B cell (primary cell): Measurements from ENCODE around the gene ZNF799. TPM values are rescaled to one million over a fixed set of nuclear protein-coding genes. Genes with fewer than 3 reads are reported as not detected.
"Not testable (repeated sequence)": the region's sequence is repeated elsewhere in the genome, so short reads cannot be mapped to it uniquely, and the experiment has no call there.

Experiments used
- ATAC-seq: fragments of 200-7000 bp; cut with Tn5 transposase; one replicate; pipeline ENCODE4 v1.10.0; 2021; ENCODE audit warnings: low read depth, mild to moderate bottlenecking, moderate number of reproducible peaks, moderate library complexity
- CTCF ChIA-PET: fragments of 350-600 bp; sonication (Branson Sonifier 250); formaldehyde crosslinking; loops from one replicate; lab custom pipeline; 2021; ENCODE audit warnings: antibody characterized with exemption, inconsistent platforms; lab: Charles Lee
- POLR2A ChIA-PET: fragments of 350-600 bp; sonication (Branson Sonifier 250); formaldehyde crosslinking; loops from one replicate; lab custom pipeline; 2021; ENCODE audit warnings: antibody characterized with exemption; lab: Charles Lee
- DNase-seq: peaks from one replicate; pipeline ENCODE4 v3.0.0; 2013
- H2AFZ ChIP-seq: 2 replicates; pipeline ENCODE4 v1.6.1; 2012; ENCODE audit warnings: mild to moderate bottlenecking, low read depth, low read length; ENCODE audit not compliant: insufficient read depth, poor library complexity, severe bottlenecking
- H3K27ac ChIP-seq, 2 donors: 1 replicate in 1 of 2; 2 replicates in 1 of 2; pipeline ENCODE4 v1.5.1; 2012 to 2013; ENCODE audit warnings: low read length in 2 of 2, mild to moderate bottlenecking in 2 of 2, moderate library complexity in 1 of 2
- H3K27me3 ChIP-seq, 4 experiments: fragments of 200-600 bp in 1 of 4; sonication (generic) in 1 of 4; replicated peaks in 1 of 4; 1 replicate in 2 of 4; 2 replicates in 2 of 4; pipeline versions ENCODE4 v1.6.1 to v1.7.0; 2013 to 2016; ENCODE audit warnings: low read length in 3 of 4, mild to moderate bottlenecking in 2 of 4, mixed read lengths in 1 of 4, moderate library complexity in 1 of 4; ENCODE audit not compliant: insufficient read depth in 4 of 4, control insufficient read depth in 3 of 4; ENCODE audit errors: control extremely low read depth in 1 of 4
- H3K36me3 ChIP-seq, 2 experiments: replicated peaks in 1 of 2; 1 replicate in 1 of 2; 2 replicates in 1 of 2; pipeline versions ENCODE4 v1.6.1 to v1.7.1; 2013; ENCODE audit warnings: low read length in 1 of 2; ENCODE audit not compliant: insufficient read depth in 2 of 2, control insufficient read depth in 1 of 2; ENCODE audit errors: control extremely low read depth in 1 of 2, extremely low read depth in 1 of 2
- H3K4me1 ChIP-seq, 2 donors: fragments of 200-600 bp in 1 of 2; sonication (generic) in 1 of 2; 1 replicate in 1 of 2; 2 replicates in 1 of 2; pipeline versions ENCODE4 v1.5.1 to v1.6.1; 2013 to 2017; ENCODE audit warnings: low read length in 2 of 2; ENCODE audit not compliant: control insufficient read depth in 2 of 2, insufficient read depth in 2 of 2
- H3K4me2 ChIP-seq: replicated peaks from 2 replicates; pipeline ENCODE3; 2012; ENCODE audit warnings: mild to moderate bottlenecking, low read depth, low read length; ENCODE audit not compliant: poor library complexity, severe bottlenecking
- H3K4me3 ChIP-seq, 5 experiments: fragments of 200-600 bp in 1 of 5; sonication (generic) in 1 of 5; 1 replicate in 3 of 5; 2 replicates in 2 of 5; pipeline versions ENCODE4 v1.5.1 to v1.7.0; 2011 to 2016; ENCODE audit warnings: low read length in 4 of 5, mild to moderate bottlenecking in 4 of 5, low read depth in 2 of 5, control low read depth in 1 of 5, moderate library complexity in 1 of 5; ENCODE audit not compliant: insufficient read depth in 1 of 5; ENCODE audit errors: control extremely low read depth in 1 of 5, extremely low read depth in 1 of 5
- H3K79me2 ChIP-seq: fragments of 200-600 bp; sonication (generic); one replicate; pipeline ENCODE4 v1.6.0; 2016; ENCODE audit warnings: low read length; ENCODE audit not compliant: control insufficient read depth, insufficient read depth
- H3K9ac ChIP-seq: fragments of 200-600 bp; sonication (generic); 2 replicates; pipeline ENCODE4 v1.6.1; 2017; ENCODE audit warnings: mild to moderate bottlenecking, low read length, moderate library complexity
- H3K9me3 ChIP-seq, 3 donors: one replicate each; pipeline versions ENCODE4 v1.6.1 to v1.7.1; 2013; ENCODE audit warnings: low read length in 2 of 3; ENCODE audit not compliant: control insufficient read depth in 2 of 3, insufficient read depth in 1 of 3; ENCODE audit errors: control extremely low read depth in 1 of 3
- H4K20me1 ChIP-seq: 2 replicates; pipeline ENCODE4 v1.6.0; 2012; ENCODE audit warnings: mild to moderate bottlenecking, low read length; ENCODE audit not compliant: insufficient read depth, control insufficient read depth, poor library complexity, severe bottlenecking
- H3K27ac Mint-ChIP-seq: one replicate; pipeline ENCODE4 v1.8.0; 2021; ENCODE audit warnings: mixed read lengths
- H3K27me3 Mint-ChIP-seq: one replicate; pipeline ENCODE4 v1.8.0; 2021; ENCODE audit warnings: mixed read lengths
- H3K4me1 Mint-ChIP-seq: one replicate; pipeline ENCODE4 v1.8.0; 2021; ENCODE audit warnings: mixed read lengths
- H3K4me3 Mint-ChIP-seq: one replicate; pipeline ENCODE4 v1.8.0; 2021; ENCODE audit warnings: mixed read lengths
- H3K9me3 Mint-ChIP-seq: one replicate; pipeline ENCODE4 v1.8.0; 2022; ENCODE audit warnings: mixed read lengths; ENCODE audit not compliant: insufficient read depth
- CTCF ChIP-seq: fragments of 200-600 bp; IDR thresholded peaks from one replicate; pipeline ENCODE4 v1.8.0; 2022; ENCODE audit warnings: antibody characterized with exemption, mild to moderate bottlenecking
- EZH2 ChIP-seq: IDR thresholded peaks from 2 replicates; pipeline ENCODE4 v1.6.1; 2012; ENCODE audit warnings: borderline replicate concordance, low read depth, mild to moderate bottlenecking, moderate library complexity, low read length; ENCODE audit not compliant: insufficient read depth, poor library complexity, severe bottlenecking
- WGBS: methylation state at CpG from one replicate; pipeline ENCODE4 v1.1.5; 2013; ENCODE audit warnings: missing lambda C conversion rate; ENCODE audit not compliant: insufficient coverage; 5-methylcytosine and 5-hydroxymethylcytosine counted together
- intact Hi-C: fragments of 100-400 bp; cut with micrococcal nuclease; formaldehyde crosslinking; loops from one replicate; pipeline ENCODE4 v1.10.0; 2022
- polyA plus RNA-seq: library from polyadenylated mRNA; depleted of rRNA; stranded (reverse); fragments of >200 nt; gene quantifications from 2 replicates; pipeline ENCODE4 v1.2.3, GENCODE V29; 2012
- total RNA-seq, 2 donors: library from RNA; stranded (reverse); fragments of 120-200 nt in 1 of 2; gene quantifications; 1 replicate in 1 of 2; 2 replicates in 1 of 2; pipeline versions ENCODE4 v1.2.3 to v1.2.4, GENCODE V29; 2013 to 2022

Gene ZNF799
- total and polyA plus RNA-seq, 2 donors (not counting 1 experiment from before 2014, with no cell fraction given), result 3.7 to 10.5 TPM

GRCh38 chr19:12425236-12425887 is 24.3 kb upstream of the ZNF799 start:
- Histone ChIP-seq H3K9me3 (peaks cover 1 to 8% (median 2%) of the 10 kb centered on the region in 3 donors), H3K4me2 (no peak overlapping the region), H3K4me3 (no peak overlapping the region), H3K27me3 (no peaks in the 10 kb centered on the region), H3K4me1 (no peaks in the 10 kb centered on the region), H3K36me3 (peaks cover under 1 to 5% of the 10 kb centered on the region in 2 experiments), H3K9ac (no peak overlapping the region), H3K79me2 (no peaks in the 10 kb centered on the region), H4K20me1 (no peaks in the 10 kb centered on the region), H3K27ac (no peak overlapping the region), H2AFZ (no peak overlapping the region)
- no peak overlapping the region for H3K4me3 Mint-ChIP-seq
- H3K27ac Mint-ChIP-seq, result no peak overlapping the region
- ChIA-PET CTCF (no interaction called here), POLR2A (interaction anchor here (0.6 kb wide), 1 partner anchor 307 kb away, joined by 3 read pairs; no protein-coding TSS in a partner anchor)
- H3K27me3 Mint-ChIP-seq, result no peaks in the 10 kb centered on the region
- ATAC-seq (no peak), DNase-seq (no peak)
- no peaks in the 10 kb centered on the region for H3K9me3 Mint-ChIP-seq
- WGBS, result 100% methylated on average over 1 of the region's 2 CpGs
- intact Hi-C loops, result no loop called here
- H3K4me1 Mint-ChIP-seq, result peaks cover 2% of the 10 kb centered on the region
- TF ChIP-seq EZH2, result no peak
- TF ChIP-seq CTCF, result no peak

- H3K27ac ChIP-seq, H3K9me3 Mint-ChIP-seq, H3K27me3 Mint-ChIP-seq, H3K4me2 ChIP-seq, POLR2A ChIA-PET, DNase-seq, H3K9ac ChIP-seq, H3K4me3 ChIP-seq, H3K4me1 Mint-ChIP-seq, H3K27ac Mint-ChIP-seq, H4K20me1 ChIP-seq, H2AFZ ChIP-seq, ATAC-seq, H3K4me1 ChIP-seq, H3K9me3 ChIP-seq, H3K27me3 ChIP-seq, H3K36me3 ChIP-seq, H3K79me2 ChIP-seq, CTCF ChIA-PET, intact Hi-C loops, H3K4me3 Mint-ChIP-seq: not testable (repeated sequence)
- 100% methylated on average over 1 of the region's 5 CpGs for WGBS
Observed at GRCh38 chr19:12417273-12417672, 16.2 kb upstream of the ZNF799 start.
